HepG2 (cell line): ENCODE data around the gene GCLM. TPM values are rescaled to one million over a fixed set of nuclear protein-coding genes. Genes with fewer than 3 reads are reported as not detected.

Experiments
- CHCHD3 ChIP-seq: sonication (generic); formaldehyde crosslinking; IDR thresholded peaks from 2 replicates; pipeline ENCODE4 v1.8.0; 2022; ENCODE audit warnings: mild to moderate bottlenecking, missing genetic modification reagents, moderate library complexity
- HOXA9 ChIP-seq: sonication (generic); formaldehyde crosslinking; IDR thresholded peaks from 2 replicates; pipeline ENCODE4 v1.8.1; 2022; ENCODE audit warnings: missing genetic modification reagents, mild to moderate bottlenecking, moderate library complexity, borderline replicate concordance
- JARID2 ChIP-seq: sonication (generic); formaldehyde crosslinking; IDR thresholded peaks from 2 replicates; pipeline ENCODE4 v1.8.1; 2023; ENCODE audit warnings: missing genetic modification reagents, inconsistent platforms; ENCODE audit not compliant: insufficient replicate concordance
- NFATC3 ChIP-seq: sonication (generic); formaldehyde crosslinking; IDR thresholded peaks from 2 replicates; pipeline ENCODE4 v1.5.1; 2020; ENCODE audit warnings: mild to moderate bottlenecking, missing genetic modification reagents
- NFKBIZ ChIP-seq: IDR thresholded peaks from 2 replicates; pipeline ENCODE4 v1.6.1; 2018; ENCODE audit warnings: missing genetic modification reagents, missing compliant biosample characterization
- PRMT3 ChIP-seq: sonication (generic); formaldehyde crosslinking; IDR thresholded peaks from 2 replicates; pipeline ENCODE4 v1.8.1; 2022; ENCODE audit warnings: low read depth, mild to moderate bottlenecking, moderate library complexity, missing genetic modification reagents, borderline replicate concordance
- SPEN ChIP-seq: sonication (generic); formaldehyde crosslinking; IDR thresholded peaks from 2 replicates; pipeline ENCODE4 v1.5.1; 2020; ENCODE audit warnings: low read depth, mild to moderate bottlenecking, missing genetic modification reagents
- U2AF2 ChIP-seq: fragments of 200-400 bp; formaldehyde crosslinking; IDR thresholded peaks from 2 replicates; pipeline ENCODE4 v1.6.1; 2017; ENCODE audit warnings: low read depth, mild to moderate bottlenecking, low read length
- ZBED4 ChIP-seq: sonication (generic); formaldehyde crosslinking; IDR thresholded peaks from 2 replicates; pipeline ENCODE4 v1.4.0; 2020; ENCODE audit warnings: missing genetic modification reagents, borderline replicate concordance
- ZMYM2 ChIP-seq: sonication (generic); formaldehyde crosslinking; IDR thresholded peaks from 2 replicates; pipeline ENCODE4 v1.8.0; 2022; ENCODE audit warnings: mild to moderate bottlenecking, missing genetic modification reagents
- ZMYM3 ChIP-seq: sonication (generic); formaldehyde crosslinking; IDR thresholded peaks from 2 replicates; pipeline ENCODE4 v1.5.1; 2020; ENCODE audit warnings: mild to moderate bottlenecking, missing genetic modification reagents
- ZNF180 ChIP-seq: sonication (generic); formaldehyde crosslinking; IDR thresholded peaks from 2 replicates; pipeline ENCODE4 v1.4.0; 2020; ENCODE audit warnings: low read depth, missing genetic modification reagents, borderline replicate concordance
- ZNF598 ChIP-seq: sonication (generic); formaldehyde crosslinking; IDR thresholded peaks from 2 replicates; pipeline ENCODE4 v1.5.1; 2020; ENCODE audit warnings: mild to moderate bottlenecking, missing genetic modification reagents, borderline replicate concordance
- ZNF75D ChIP-seq: sonication (generic); formaldehyde crosslinking; IDR thresholded peaks from 2 replicates; pipeline ENCODE4 v1.8.1; 2023; ENCODE audit warnings: missing genetic modification reagents, mild to moderate bottlenecking, borderline replicate concordance
- polyA plus RNA-seq, 8 experiments: library from polyadenylated mRNA; depleted of rRNA in 3 of 8; stranded (reverse) in 7 of 8; unstranded in 1 of 8; fragments of >200 nt; fragmentation: Illumina TruSeq in 4 of 8; extraction: Trizol in 4 of 8; gene quantifications; 2 replicates each; pipeline versions ENCODE4 v1.2.1 to v1.2.3, GENCODE V29; 2011 to 2016; ENCODE audit warnings: low read depth in 4 of 8, missing spikeins in 1 of 8, mixed read lengths in 1 of 8; ENCODE audit not compliant: insufficient read depth in 1 of 8
- total RNA-seq, 5 experiments: library from RNA; depleted of rRNA; stranded (reverse); fragments of >200 nt; fragmentation: Illumina TruSeq; extraction: Trizol; gene quantifications; 2 replicates each; pipeline ENCODE4 v1.2.3, GENCODE V29; 2016; ENCODE audit warnings: low read depth in 1 of 5
- TF ChIP-seq, protein P1 (sequence below): sonication (generic); formaldehyde crosslinking; conservative IDR thresholded peaks from 2 replicates; pipeline ENCODE4 v1.4.0; 2020; ENCODE audit warnings: missing genetic modification reagents
- TF ChIP-seq, protein P2 (sequence below): IDR thresholded peaks from 2 replicates; pipeline ENCODE4 v1.6.1; 2016; ENCODE audit warnings: missing genetic modification reagents, missing compliant biosample characterization
- TF ChIP-seq, protein P3 (sequence below), 2 experiments: sonication (generic) in 1 of 2; formaldehyde crosslinking in 1 of 2; IDR thresholded peaks; 2 replicates each; pipeline versions ENCODE4 v1.4.0 to v1.6.1; 2018 to 2020; ENCODE audit warnings: missing genetic modification reagents in 2 of 2, borderline replicate concordance in 1 of 2, low read depth in 1 of 2, mild to moderate bottlenecking in 1 of 2, missing biosample characterization in 1 of 2
- TF ChIP-seq, protein P4 (sequence below): sonication (generic); formaldehyde crosslinking; IDR thresholded peaks from 2 replicates; pipeline ENCODE4 v1.4.0; 2020; ENCODE audit warnings: mild to moderate bottlenecking, low read depth, missing genetic modification reagents

GCLM gene
- total and polyA plus RNA-seq, 2 of the 13 experiments (the other 11 are each of a cell fraction or from before 2014, with no cell fraction given) = 8.7 to 29.9 TPM

- TF ChIP-seq NFATC3 = no peak
- TF ChIP-seq U2AF2 = no peak
- TF ChIP-seq, protein P1, sequence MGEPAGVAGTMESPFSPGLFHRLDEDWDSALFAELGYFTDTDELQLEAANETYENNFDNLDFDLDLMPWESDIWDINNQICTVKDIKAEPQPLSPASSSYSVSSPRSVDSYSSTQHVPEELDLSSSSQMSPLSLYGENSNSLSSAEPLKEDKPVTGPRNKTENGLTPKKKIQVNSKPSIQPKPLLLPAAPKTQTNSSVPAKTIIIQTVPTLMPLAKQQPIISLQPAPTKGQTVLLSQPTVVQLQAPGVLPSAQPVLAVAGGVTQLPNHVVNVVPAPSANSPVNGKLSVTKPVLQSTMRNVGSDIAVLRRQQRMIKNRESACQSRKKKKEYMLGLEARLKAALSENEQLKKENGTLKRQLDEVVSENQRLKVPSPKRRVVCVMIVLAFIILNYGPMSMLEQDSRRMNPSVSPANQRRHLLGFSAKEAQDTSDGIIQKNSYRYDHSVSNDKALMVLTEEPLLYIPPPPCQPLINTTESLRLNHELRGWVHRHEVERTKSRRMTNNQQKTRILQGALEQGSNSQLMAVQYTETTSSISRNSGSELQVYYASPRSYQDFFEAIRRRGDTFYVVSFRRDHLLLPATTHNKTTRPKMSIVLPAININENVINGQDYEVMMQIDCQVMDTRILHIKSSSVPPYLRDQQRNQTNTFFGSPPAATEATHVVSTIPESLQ (CRISPR knock-in tag) = no peak
- TF ChIP-seq, protein P2, sequence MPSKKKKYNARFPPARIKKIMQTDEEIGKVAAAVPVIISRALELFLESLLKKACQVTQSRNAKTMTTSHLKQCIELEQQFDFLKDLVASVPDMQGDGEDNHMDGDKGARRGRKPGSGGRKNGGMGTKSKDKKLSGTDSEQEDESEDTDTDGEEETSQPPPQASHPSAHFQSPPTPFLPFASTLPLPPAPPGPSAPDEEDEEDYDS (CRISPR knock-in tag) = no peak
- TF ChIP-seq, protein P3, sequence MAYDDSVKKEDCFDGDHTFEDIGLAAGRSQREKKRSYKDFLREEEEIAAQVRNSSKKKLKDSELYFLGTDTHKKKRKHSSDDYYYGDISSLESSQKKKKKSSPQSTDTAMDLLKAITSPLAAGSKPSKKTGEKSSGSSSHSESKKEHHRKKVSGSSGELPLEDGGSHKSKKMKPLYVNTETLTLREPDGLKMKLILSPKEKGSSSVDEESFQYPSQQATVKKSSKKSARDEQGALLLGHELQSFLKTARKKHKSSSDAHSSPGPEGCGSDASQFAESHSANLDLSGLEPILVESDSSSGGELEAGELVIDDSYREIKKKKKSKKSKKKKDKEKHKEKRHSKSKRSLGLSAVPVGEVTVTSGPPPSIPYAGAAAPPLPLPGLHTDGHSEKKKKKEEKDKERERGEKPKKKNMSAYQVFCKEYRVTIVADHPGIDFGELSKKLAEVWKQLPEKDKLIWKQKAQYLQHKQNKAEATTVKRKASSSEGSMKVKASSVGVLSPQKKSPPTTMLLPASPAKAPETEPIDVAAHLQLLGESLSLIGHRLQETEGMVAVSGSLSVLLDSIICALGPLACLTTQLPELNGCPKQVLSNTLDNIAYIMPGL (CRISPR knock-in tag; IDR thresholded peaks at IDR 0.05; ENCODE audit: borderline replicate concordance in 1 of 2, low read depth in 1 of 2) = peak in 1 of 2 experiments; percentile 73; a peak in 3 of 4 replicates
- no peak for TF ChIP-seq ZMYM2 (CRISPR knock-in tag)
- TF ChIP-seq ZNF180 (CRISPR knock-in tag) = no peak
- no peak for TF ChIP-seq ZNF598
- TF ChIP-seq CHCHD3 (CRISPR knock-in tag) = no peak
- 0 out of 2 replicates have a peak, but pooled peaks have one; percentile 15 for TF ChIP-seq ZMYM3
- no peak for TF ChIP-seq PRMT3 (CRISPR knock-in tag)
- no peak for TF ChIP-seq JARID2
- no peak for TF ChIP-seq HOXA9
- TF ChIP-seq ZNF75D (CRISPR knock-in tag) = no peak
- TF ChIP-seq ZBED4 (CRISPR knock-in tag) = no peak; the same call in 1 of the 2 replicates
- TF ChIP-seq, protein P4, sequence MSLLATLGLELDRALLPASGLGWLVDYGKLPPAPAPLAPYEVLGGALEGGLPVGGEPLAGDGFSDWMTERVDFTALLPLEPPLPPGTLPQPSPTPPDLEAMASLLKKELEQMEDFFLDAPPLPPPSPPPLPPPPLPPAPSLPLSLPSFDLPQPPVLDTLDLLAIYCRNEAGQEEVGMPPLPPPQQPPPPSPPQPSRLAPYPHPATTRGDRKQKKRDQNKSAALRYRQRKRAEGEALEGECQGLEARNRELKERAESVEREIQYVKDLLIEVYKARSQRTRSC (CRISPR knock-in tag) = 0 out of 2 replicates have a peak, but pooled peaks have one; percentile 34
- TF ChIP-seq NFKBIZ (CRISPR knock-in tag) = no peak
- no peak for TF ChIP-seq SPEN (CRISPR knock-in tag)
Observed at GRCh38 chr1:93847811-93848288, 61.4 kb downstream of the GCLM start (continued).
